B cell (primary cell): ENCODE data around the gene FMC1. TPM values are rescaled to one million over a fixed set of nuclear protein-coding genes. Genes with fewer than 3 reads are reported as not detected.

Experiments used
- ATAC-seq: fragments of 200-7000 bp; cut with Tn5 transposase; one replicate; pipeline ENCODE4 v1.10.0; 2021; ENCODE audit warnings: low read depth, mild to moderate bottlenecking, moderate number of reproducible peaks, moderate library complexity
- CTCF ChIA-PET: fragments of 350-600 bp; sonication (Branson Sonifier 250); formaldehyde crosslinking; loops from one replicate; lab custom pipeline; 2021; ENCODE audit warnings: antibody characterized with exemption, inconsistent platforms; lab: Charles Lee
- POLR2A ChIA-PET: fragments of 350-600 bp; sonication (Branson Sonifier 250); formaldehyde crosslinking; loops from one replicate; lab custom pipeline; 2021; ENCODE audit warnings: antibody characterized with exemption; lab: Charles Lee
- DNase-seq: peaks from one replicate; pipeline ENCODE4 v3.0.0; 2013
- H2AFZ ChIP-seq: 2 replicates; pipeline ENCODE4 v1.6.1; 2012; ENCODE audit warnings: mild to moderate bottlenecking, low read depth, low read length; ENCODE audit not compliant: insufficient read depth, poor library complexity, severe bottlenecking
- H3K27ac ChIP-seq, 2 donors: 1 replicate in 1 of 2; 2 replicates in 1 of 2; pipeline ENCODE4 v1.5.1; 2012 to 2013; ENCODE audit warnings: low read length in 2 of 2, mild to moderate bottlenecking in 2 of 2, moderate library complexity in 1 of 2
- H3K27me3 ChIP-seq, 4 experiments: fragments of 200-600 bp in 1 of 4; sonication (generic) in 1 of 4; replicated peaks in 1 of 4; 1 replicate in 2 of 4; 2 replicates in 2 of 4; pipeline versions ENCODE4 v1.6.1 to v1.7.0; 2013 to 2016; ENCODE audit warnings: low read length in 3 of 4, mild to moderate bottlenecking in 2 of 4, mixed read lengths in 1 of 4, moderate library complexity in 1 of 4; ENCODE audit not compliant: insufficient read depth in 4 of 4, control insufficient read depth in 3 of 4; ENCODE audit errors: control extremely low read depth in 1 of 4
- H3K36me3 ChIP-seq, 2 experiments: replicated peaks in 1 of 2; 1 replicate in 1 of 2; 2 replicates in 1 of 2; pipeline versions ENCODE4 v1.6.1 to v1.7.1; 2013; ENCODE audit warnings: low read length in 1 of 2; ENCODE audit not compliant: insufficient read depth in 2 of 2, control insufficient read depth in 1 of 2; ENCODE audit errors: control extremely low read depth in 1 of 2, extremely low read depth in 1 of 2
- H3K4me1 ChIP-seq, 2 donors: fragments of 200-600 bp in 1 of 2; sonication (generic) in 1 of 2; 1 replicate in 1 of 2; 2 replicates in 1 of 2; pipeline versions ENCODE4 v1.5.1 to v1.6.1; 2013 to 2017; ENCODE audit warnings: low read length in 2 of 2; ENCODE audit not compliant: control insufficient read depth in 2 of 2, insufficient read depth in 2 of 2
- H3K4me2 ChIP-seq: replicated peaks from 2 replicates; pipeline ENCODE3; 2012; ENCODE audit warnings: mild to moderate bottlenecking, low read depth, low read length; ENCODE audit not compliant: poor library complexity, severe bottlenecking
- H3K4me3 ChIP-seq, 5 experiments: fragments of 200-600 bp in 1 of 5; sonication (generic) in 1 of 5; 1 replicate in 3 of 5; 2 replicates in 2 of 5; pipeline versions ENCODE4 v1.5.1 to v1.7.0; 2011 to 2016; ENCODE audit warnings: low read length in 4 of 5, mild to moderate bottlenecking in 4 of 5, low read depth in 2 of 5, control low read depth in 1 of 5, moderate library complexity in 1 of 5; ENCODE audit not compliant: insufficient read depth in 1 of 5; ENCODE audit errors: control extremely low read depth in 1 of 5, extremely low read depth in 1 of 5
- H3K79me2 ChIP-seq: fragments of 200-600 bp; sonication (generic); one replicate; pipeline ENCODE4 v1.6.0; 2016; ENCODE audit warnings: low read length; ENCODE audit not compliant: control insufficient read depth, insufficient read depth
- H3K9ac ChIP-seq: fragments of 200-600 bp; sonication (generic); 2 replicates; pipeline ENCODE4 v1.6.1; 2017; ENCODE audit warnings: mild to moderate bottlenecking, low read length, moderate library complexity
- H3K9me3 ChIP-seq, 3 donors: one replicate each; pipeline versions ENCODE4 v1.6.1 to v1.7.1; 2013; ENCODE audit warnings: low read length in 2 of 3; ENCODE audit not compliant: control insufficient read depth in 2 of 3, insufficient read depth in 1 of 3; ENCODE audit errors: control extremely low read depth in 1 of 3
- H4K20me1 ChIP-seq: 2 replicates; pipeline ENCODE4 v1.6.0; 2012; ENCODE audit warnings: mild to moderate bottlenecking, low read length; ENCODE audit not compliant: insufficient read depth, control insufficient read depth, poor library complexity, severe bottlenecking
- H3K27ac Mint-ChIP-seq: one replicate; pipeline ENCODE4 v1.8.0; 2021; ENCODE audit warnings: mixed read lengths
- H3K27me3 Mint-ChIP-seq: one replicate; pipeline ENCODE4 v1.8.0; 2021; ENCODE audit warnings: mixed read lengths
- H3K4me1 Mint-ChIP-seq: one replicate; pipeline ENCODE4 v1.8.0; 2021; ENCODE audit warnings: mixed read lengths
- H3K4me3 Mint-ChIP-seq: one replicate; pipeline ENCODE4 v1.8.0; 2021; ENCODE audit warnings: mixed read lengths
- H3K9me3 Mint-ChIP-seq: one replicate; pipeline ENCODE4 v1.8.0; 2022; ENCODE audit warnings: mixed read lengths; ENCODE audit not compliant: insufficient read depth
- EZH2 ChIP-seq: IDR thresholded peaks from 2 replicates; pipeline ENCODE4 v1.6.1; 2012; ENCODE audit warnings: borderline replicate concordance, low read depth, mild to moderate bottlenecking, moderate library complexity, low read length; ENCODE audit not compliant: insufficient read depth, poor library complexity, severe bottlenecking
- WGBS: methylation state at CpG from one replicate; pipeline ENCODE4 v1.1.5; 2013; ENCODE audit warnings: missing lambda C conversion rate; ENCODE audit not compliant: insufficient coverage; 5-methylcytosine and 5-hydroxymethylcytosine counted together
- intact Hi-C: fragments of 100-400 bp; cut with micrococcal nuclease; formaldehyde crosslinking; loops from one replicate; pipeline ENCODE4 v1.10.0; 2022
- polyA plus RNA-seq: library from polyadenylated mRNA; depleted of rRNA; stranded (reverse); fragments of >200 nt; gene quantifications from 2 replicates; pipeline ENCODE4 v1.2.3, GENCODE V29; 2012
- total RNA-seq, 2 donors: library from RNA; stranded (reverse); fragments of 120-200 nt in 1 of 2; gene quantifications; 1 replicate in 1 of 2; 2 replicates in 1 of 2; pipeline versions ENCODE4 v1.2.3 to v1.2.4, GENCODE V29; 2013 to 2022
- TF ChIP-seq, protein P1 (sequence below): fragments of 200-600 bp; IDR thresholded peaks from one replicate; pipeline ENCODE4 v1.8.0; 2022; ENCODE audit warnings: antibody characterized with exemption, mild to moderate bottlenecking

The FMC1 gene
- total and polyA plus RNA-seq, 2 donors (not counting 1 experiment from before 2014, with no cell fraction given), result 5.3 to 18.3 TPM

DNA sequence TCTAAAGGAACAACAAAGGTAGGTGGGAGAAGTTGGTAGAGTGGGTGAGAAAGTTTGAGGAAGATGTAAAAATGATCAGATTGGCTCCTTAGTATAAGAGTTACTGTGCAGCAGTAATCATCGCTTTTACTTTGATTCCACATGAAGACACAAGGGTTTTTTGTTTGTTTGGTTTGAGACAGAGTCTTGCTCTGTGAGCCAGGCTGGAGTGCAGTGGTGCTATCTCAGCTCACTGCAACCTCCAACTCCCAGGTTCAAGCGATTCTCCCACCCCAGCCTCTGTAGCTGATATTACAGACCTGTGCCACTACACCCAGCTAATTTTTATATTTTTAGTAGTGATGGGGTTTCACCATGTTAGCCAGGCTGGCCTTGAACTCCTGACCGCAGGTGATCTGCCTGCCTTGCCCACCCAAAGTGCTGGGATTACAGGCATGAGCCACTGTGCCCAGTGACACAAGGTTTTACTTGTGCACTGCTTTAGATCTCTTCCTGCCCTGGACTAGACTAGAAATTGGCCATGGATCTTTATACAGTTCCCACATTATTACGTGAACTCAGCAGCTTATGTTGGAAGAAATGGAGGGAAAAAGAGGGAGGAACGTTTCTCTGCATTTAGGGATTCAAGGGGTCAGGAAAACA lies 29.3 kb downstream of the FMC1 start:
- Histone ChIP-seq H3K79me2 (peaks cover 94% of the 10 kb centered on the region), H3K4me2 (no peak overlapping the region), H3K4me1 (no peaks in the 10 kb centered on the region), H3K9me3 (no peaks in the 10 kb centered on the region), H3K27ac (no peak overlapping the region), H2AFZ (no peak overlapping the region), H3K9ac (no peak overlapping the region), H3K36me3 (peaks cover 5 to 20% of the 10 kb centered on the region in 2 experiments), H4K20me1 (peaks cover 61% of the 10 kb centered on the region), H3K27me3 (no peaks in the 10 kb centered on the region), H3K4me3 (no peak overlapping the region)
- Mint-ChIP-seq H3K27me3 (no peaks in the 10 kb centered on the region), H3K4me3 (no peak overlapping the region), H3K4me1 (peaks cover 45% of the 10 kb centered on the region), H3K27ac (no peak overlapping the region), H3K9me3 (no peaks in the 10 kb centered on the region)
- TF ChIP-seq, protein P1, sequence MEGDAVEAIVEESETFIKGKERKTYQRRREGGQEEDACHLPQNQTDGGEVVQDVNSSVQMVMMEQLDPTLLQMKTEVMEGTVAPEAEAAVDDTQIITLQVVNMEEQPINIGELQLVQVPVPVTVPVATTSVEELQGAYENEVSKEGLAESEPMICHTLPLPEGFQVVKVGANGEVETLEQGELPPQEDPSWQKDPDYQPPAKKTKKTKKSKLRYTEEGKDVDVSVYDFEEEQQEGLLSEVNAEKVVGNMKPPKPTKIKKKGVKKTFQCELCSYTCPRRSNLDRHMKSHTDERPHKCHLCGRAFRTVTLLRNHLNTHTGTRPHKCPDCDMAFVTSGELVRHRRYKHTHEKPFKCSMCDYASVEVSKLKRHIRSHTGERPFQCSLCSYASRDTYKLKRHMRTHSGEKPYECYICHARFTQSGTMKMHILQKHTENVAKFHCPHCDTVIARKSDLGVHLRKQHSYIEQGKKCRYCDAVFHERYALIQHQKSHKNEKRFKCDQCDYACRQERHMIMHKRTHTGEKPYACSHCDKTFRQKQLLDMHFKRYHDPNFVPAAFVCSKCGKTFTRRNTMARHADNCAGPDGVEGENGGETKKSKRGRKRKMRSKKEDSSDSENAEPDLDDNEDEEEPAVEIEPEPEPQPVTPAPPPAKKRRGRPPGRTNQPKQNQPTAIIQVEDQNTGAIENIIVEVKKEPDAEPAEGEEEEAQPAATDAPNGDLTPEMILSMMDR, result no peak
- TF ChIP-seq EZH2, result no peak
- intact Hi-C loops, result no loop called here
- 100% methylated on average over 2 of the region's 5 CpGs for WGBS
- POLR2A ChIA-PET, result no interaction called here
- ATAC-seq (no peak), DNase-seq (no peak)
- CTCF ChIA-PET, result no interaction called here

DNA sequence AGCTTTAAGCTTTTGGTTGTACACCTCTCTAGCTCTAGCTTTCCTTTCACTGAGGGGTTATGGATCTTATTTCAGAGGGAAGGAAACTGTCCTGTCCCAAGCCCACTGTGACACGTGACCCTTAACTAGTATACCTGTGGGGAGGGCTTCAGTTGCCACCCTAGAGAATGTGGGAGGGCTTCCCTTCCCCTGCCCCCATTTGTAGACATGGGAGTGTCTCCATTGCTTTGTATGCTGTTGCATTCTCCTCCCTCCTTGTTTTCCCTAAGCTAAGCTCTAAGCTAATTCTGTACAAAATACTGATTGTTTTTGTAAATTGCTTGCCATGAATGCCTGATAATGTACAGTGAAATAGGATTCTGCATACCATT lies 29.8 kb downstream of the FMC1 start:
- H2AFZ ChIP-seq, result no peak overlapping the region
- CTCF ChIA-PET, result no interaction called here
- H3K79me2 ChIP-seq, result peaks cover 89% of the 10 kb centered on the region
- H4K20me1 ChIP-seq, result peaks cover 59% of the 10 kb centered on the region
- H3K27ac Mint-ChIP-seq, result no peak overlapping the region
- H3K36me3 ChIP-seq, result peaks cover 2 to 20% of the 10 kb centered on the region in 2 experiments
- ATAC-seq (no peak), DNase-seq (no peak)
- peaks cover 40% of the 10 kb centered on the region for H3K4me1 Mint-ChIP-seq
- WGBS, result 83% methylated on average over 1 of the region's 1 CpG
- H3K4me1 ChIP-seq, result no peaks in the 10 kb centered on the region
- H3K27ac ChIP-seq, result no peak overlapping the region
- no peak overlapping the region for H3K9ac ChIP-seq
- intact Hi-C loops, result no loop called here
- TF ChIP-seq, protein P1, result no peak
- TF ChIP-seq EZH2, result no peak
- no peak overlapping the region for H3K4me3 ChIP-seq
- no peak overlapping the region for H3K4me3 Mint-ChIP-seq
- POLR2A ChIA-PET, result no interaction called here
- no peaks in the 10 kb centered on the region for H3K9me3 ChIP-seq
- no peaks in the 10 kb centered on the region for H3K27me3 ChIP-seq
- H3K9me3 Mint-ChIP-seq, result no peaks in the 10 kb centered on the region
- no peaks in the 10 kb centered on the region for H3K27me3 Mint-ChIP-seq
- no peak overlapping the region for H3K4me2 ChIP-seq
